B cell (primary cell): Measurements from ENCODE around the gene GATAD2A. TPM values are rescaled to one million over a fixed set of nuclear protein-coding genes. Genes with fewer than 3 reads are reported as not detected.

Experiments used
- ATAC-seq: fragments of 200-7000 bp; cut with Tn5 transposase; one replicate; pipeline ENCODE4 v1.10.0; 2021; ENCODE audit warnings: low read depth, mild to moderate bottlenecking, moderate number of reproducible peaks, moderate library complexity
- CTCF ChIA-PET: fragments of 350-600 bp; sonication (Branson Sonifier 250); formaldehyde crosslinking; loops from one replicate; lab custom pipeline; 2021; ENCODE audit warnings: antibody characterized with exemption, inconsistent platforms; lab: Charles Lee
- POLR2A ChIA-PET: fragments of 350-600 bp; sonication (Branson Sonifier 250); formaldehyde crosslinking; loops from one replicate; lab custom pipeline; 2021; ENCODE audit warnings: antibody characterized with exemption; lab: Charles Lee
- DNase-seq: peaks from one replicate; pipeline ENCODE4 v3.0.0; 2013
- H2AFZ ChIP-seq: 2 replicates; pipeline ENCODE4 v1.6.1; 2012; ENCODE audit warnings: mild to moderate bottlenecking, low read depth, low read length; ENCODE audit not compliant: insufficient read depth, poor library complexity, severe bottlenecking
- H3K27ac ChIP-seq, 2 donors: 1 replicate in 1 of 2; 2 replicates in 1 of 2; pipeline ENCODE4 v1.5.1; 2012 to 2013; ENCODE audit warnings: low read length in 2 of 2, mild to moderate bottlenecking in 2 of 2, moderate library complexity in 1 of 2
- H3K27me3 ChIP-seq, 4 experiments: fragments of 200-600 bp in 1 of 4; sonication (generic) in 1 of 4; replicated peaks in 1 of 4; 1 replicate in 2 of 4; 2 replicates in 2 of 4; pipeline versions ENCODE4 v1.6.1 to v1.7.0; 2013 to 2016; ENCODE audit warnings: low read length in 3 of 4, mild to moderate bottlenecking in 2 of 4, mixed read lengths in 1 of 4, moderate library complexity in 1 of 4; ENCODE audit not compliant: insufficient read depth in 4 of 4, control insufficient read depth in 3 of 4; ENCODE audit errors: control extremely low read depth in 1 of 4
- H3K36me3 ChIP-seq, 2 experiments: replicated peaks in 1 of 2; 1 replicate in 1 of 2; 2 replicates in 1 of 2; pipeline versions ENCODE4 v1.6.1 to v1.7.1; 2013; ENCODE audit warnings: low read length in 1 of 2; ENCODE audit not compliant: insufficient read depth in 2 of 2, control insufficient read depth in 1 of 2; ENCODE audit errors: control extremely low read depth in 1 of 2, extremely low read depth in 1 of 2
- H3K4me1 ChIP-seq, 2 donors: fragments of 200-600 bp in 1 of 2; sonication (generic) in 1 of 2; 1 replicate in 1 of 2; 2 replicates in 1 of 2; pipeline versions ENCODE4 v1.5.1 to v1.6.1; 2013 to 2017; ENCODE audit warnings: low read length in 2 of 2; ENCODE audit not compliant: control insufficient read depth in 2 of 2, insufficient read depth in 2 of 2
- H3K4me2 ChIP-seq: replicated peaks from 2 replicates; pipeline ENCODE3; 2012; ENCODE audit warnings: mild to moderate bottlenecking, low read depth, low read length; ENCODE audit not compliant: poor library complexity, severe bottlenecking
- H3K4me3 ChIP-seq, 5 experiments: fragments of 200-600 bp in 1 of 5; sonication (generic) in 1 of 5; 1 replicate in 3 of 5; 2 replicates in 2 of 5; pipeline versions ENCODE4 v1.5.1 to v1.7.0; 2011 to 2016; ENCODE audit warnings: low read length in 4 of 5, mild to moderate bottlenecking in 4 of 5, low read depth in 2 of 5, control low read depth in 1 of 5, moderate library complexity in 1 of 5; ENCODE audit not compliant: insufficient read depth in 1 of 5; ENCODE audit errors: control extremely low read depth in 1 of 5, extremely low read depth in 1 of 5
- H3K79me2 ChIP-seq: fragments of 200-600 bp; sonication (generic); one replicate; pipeline ENCODE4 v1.6.0; 2016; ENCODE audit warnings: low read length; ENCODE audit not compliant: control insufficient read depth, insufficient read depth
- H3K9ac ChIP-seq: fragments of 200-600 bp; sonication (generic); 2 replicates; pipeline ENCODE4 v1.6.1; 2017; ENCODE audit warnings: mild to moderate bottlenecking, low read length, moderate library complexity
- H3K9me3 ChIP-seq, 3 donors: one replicate each; pipeline versions ENCODE4 v1.6.1 to v1.7.1; 2013; ENCODE audit warnings: low read length in 2 of 3; ENCODE audit not compliant: control insufficient read depth in 2 of 3, insufficient read depth in 1 of 3; ENCODE audit errors: control extremely low read depth in 1 of 3
- H4K20me1 ChIP-seq: 2 replicates; pipeline ENCODE4 v1.6.0; 2012; ENCODE audit warnings: mild to moderate bottlenecking, low read length; ENCODE audit not compliant: insufficient read depth, control insufficient read depth, poor library complexity, severe bottlenecking
- H3K27ac Mint-ChIP-seq: one replicate; pipeline ENCODE4 v1.8.0; 2021; ENCODE audit warnings: mixed read lengths
- H3K27me3 Mint-ChIP-seq: one replicate; pipeline ENCODE4 v1.8.0; 2021; ENCODE audit warnings: mixed read lengths
- H3K4me1 Mint-ChIP-seq: one replicate; pipeline ENCODE4 v1.8.0; 2021; ENCODE audit warnings: mixed read lengths
- H3K4me3 Mint-ChIP-seq: one replicate; pipeline ENCODE4 v1.8.0; 2021; ENCODE audit warnings: mixed read lengths
- H3K9me3 Mint-ChIP-seq: one replicate; pipeline ENCODE4 v1.8.0; 2022; ENCODE audit warnings: mixed read lengths; ENCODE audit not compliant: insufficient read depth
- CTCF ChIP-seq: fragments of 200-600 bp; IDR thresholded peaks from one replicate; pipeline ENCODE4 v1.8.0; 2022; ENCODE audit warnings: antibody characterized with exemption, mild to moderate bottlenecking
- EZH2 ChIP-seq: IDR thresholded peaks from 2 replicates; pipeline ENCODE4 v1.6.1; 2012; ENCODE audit warnings: borderline replicate concordance, low read depth, mild to moderate bottlenecking, moderate library complexity, low read length; ENCODE audit not compliant: insufficient read depth, poor library complexity, severe bottlenecking
- WGBS: methylation state at CpG from one replicate; pipeline ENCODE4 v1.1.5; 2013; ENCODE audit warnings: missing lambda C conversion rate; ENCODE audit not compliant: insufficient coverage; 5-methylcytosine and 5-hydroxymethylcytosine counted together
- intact Hi-C: fragments of 100-400 bp; cut with micrococcal nuclease; formaldehyde crosslinking; loops from one replicate; pipeline ENCODE4 v1.10.0; 2022
- polyA plus RNA-seq: library from polyadenylated mRNA; depleted of rRNA; stranded (reverse); fragments of >200 nt; gene quantifications from 2 replicates; pipeline ENCODE4 v1.2.3, GENCODE V29; 2012
- total RNA-seq, 2 donors: library from RNA; stranded (reverse); fragments of 120-200 nt in 1 of 2; gene quantifications; 1 replicate in 1 of 2; 2 replicates in 1 of 2; pipeline versions ENCODE4 v1.2.3 to v1.2.4, GENCODE V29; 2013 to 2022

Gene GATAD2A
- total and polyA plus RNA-seq, 2 donors (not counting 1 experiment from before 2014, with no cell fraction given), result 28.8 to 76.3 TPM

GRCh38 chr19:19477705-19478383, 72.4 kb downstream of the GATAD2A start:
- ChIA-PET CTCF (interaction anchor here (2.0 to 3.0 kb wide), 2 partner anchors 12 to 73 kb away, joined by 6 to 13 read pairs; partner anchors contain the start of gene GATAD2A), POLR2A (no interaction called here)
- Mint-ChIP-seq H3K27ac (peak overlapping the region; percentile 46), H3K9me3 (no peaks in the 10 kb centered on the region), H3K4me3 (no peak overlapping the region), H3K27me3 (no peaks in the 10 kb centered on the region), H3K4me1 (peaks cover 43% of the 10 kb centered on the region)
- Histone ChIP-seq H2AFZ (no peak overlapping the region), H3K9ac (no peak overlapping the region), H3K4me1 (peaks cover 0 to 22% of the 10 kb centered on the region in 2 donors), H4K20me1 (peaks cover 29% of the 10 kb centered on the region), H3K79me2 (peaks cover 97% of the 10 kb centered on the region), H3K4me3 (no peak overlapping the region), H3K4me2 (no peak overlapping the region), H3K36me3 (peaks cover 0 to 37% of the 10 kb centered on the region in 2 experiments), H3K9me3 (no peaks in the 10 kb centered on the region), H3K27me3 (no peaks in the 10 kb centered on the region), H3K27ac (no peak overlapping the region)
- TF ChIP-seq CTCF, result no peak
- no peak for TF ChIP-seq EZH2
- ATAC-seq (no peak), DNase-seq (no peak)
- WGBS, result over 99% methylated on average over 10 of the region's 10 CpGs
- intact Hi-C loops, result no loop called here

GRCh38 chr19:19480688-19481087, 75.2 kb downstream of the GATAD2A start:
- H3K4me3 Mint-ChIP-seq, result no peak overlapping the region
- no peak overlapping the region for H3K27ac ChIP-seq
- no peak overlapping the region for H2AFZ ChIP-seq
- TF ChIP-seq CTCF (no peak), EZH2 (no peak)
- H3K27ac Mint-ChIP-seq, result peak overlapping the region; percentile 56
- ATAC-seq (no peak), DNase-seq (no peak)
- H3K79me2 ChIP-seq, result peaks cover 80% of the 10 kb centered on the region
- no peaks in the 10 kb centered on the region for H3K9me3 Mint-ChIP-seq
- H3K4me1 ChIP-seq, result peaks cover 10 to 14% of the 10 kb centered on the region in 2 donors
- no peak overlapping the region for H3K4me2 ChIP-seq
- no peak overlapping the region for H3K4me3 ChIP-seq
- intact Hi-C loops, result no loop called here
- no peaks in the 10 kb centered on the region for H3K9me3 ChIP-seq
- WGBS, result 57% methylated on average over 4 of the region's 5 CpGs
- H3K36me3 ChIP-seq, result peaks cover 0 to 26% of the 10 kb centered on the region in 2 experiments
- POLR2A ChIA-PET, result no interaction called here
- peaks cover 37% of the 10 kb centered on the region for H3K4me1 Mint-ChIP-seq
- no peaks in the 10 kb centered on the region for H3K27me3 ChIP-seq
- CTCF ChIA-PET, result interaction anchor here (0.9 to 1.8 kb wide), 6 partner anchors 8 to 112 kb away, joined by 3 to 7 read pairs (median 4); partner anchors contain the start of gene GATAD2A
- no peak overlapping the region for H3K9ac ChIP-seq
- H3K27me3 Mint-ChIP-seq, result no peaks in the 10 kb centered on the region
- peaks cover 18% of the 10 kb centered on the region for H4K20me1 ChIP-seq
